CD14-positive monocyte (primary cell): ENCODE results near the gene MAST4. TPM values are rescaled to one million over a fixed set of nuclear protein-coding genes. Genes with fewer than 3 reads are reported as not detected.
A peak's percentile ranks its signal among the peaks of the same experiment; 100 is the strongest.

Source experiments
- DNase-seq, 3 donors: peaks; one replicate each; pipeline ENCODE4 v3.0.0-alpha.2; 2011 to 2022
- H2AFZ ChIP-seq: 2 replicates; pipeline ENCODE4 v1.6.0; 2012; ENCODE audit warnings: mild to moderate bottlenecking, low read depth, low read length, inconsistent platforms; ENCODE audit not compliant: insufficient read depth, poor library complexity, severe bottlenecking
- H3K27ac ChIP-seq, 2 donors: 1 replicate in 1 of 2; 2 replicates in 1 of 2; pipeline ENCODE4 v1.5.1; 2012 to 2013; ENCODE audit warnings: low read length in 2 of 2, control low read depth in 1 of 2, inconsistent platforms in 1 of 2, low read depth in 1 of 2, mild to moderate bottlenecking in 1 of 2
- H3K27me3 ChIP-seq, 2 donors: one replicate each; pipeline versions ENCODE4 v1.6.0 to v1.6.1; 2011 to 2013; ENCODE audit warnings: low read length in 2 of 2; ENCODE audit not compliant: control insufficient read depth in 2 of 2, insufficient read depth in 2 of 2
- H3K36me3 ChIP-seq, 2 donors: replicated peaks in 1 of 2; 1 replicate in 1 of 2; 2 replicates in 1 of 2; pipeline versions ENCODE4 v1.5.1 to v1.6.1; 2012 to 2013; ENCODE audit warnings: low read length in 2 of 2, control low read depth in 1 of 2, inconsistent platforms in 1 of 2, mild to moderate bottlenecking in 1 of 2; ENCODE audit not compliant: insufficient read depth in 2 of 2, control insufficient read depth in 1 of 2
- H3K4me1 ChIP-seq, 2 donors: 1 replicate in 1 of 2; 2 replicates in 1 of 2; pipeline versions ENCODE4 v1.5.1 to v1.6.1; 2012 to 2013; ENCODE audit warnings: low read length in 2 of 2, control low read depth in 1 of 2, inconsistent platforms in 1 of 2, mild to moderate bottlenecking in 1 of 2, moderate library complexity in 1 of 2; ENCODE audit not compliant: insufficient read depth in 2 of 2, control insufficient read depth in 1 of 2
- H3K4me2 ChIP-seq: replicated peaks from 2 replicates; pipeline ENCODE3; 2012; ENCODE audit warnings: low read length, moderate library complexity, mild to moderate bottlenecking; ENCODE audit not compliant: poor library complexity, severe bottlenecking; ENCODE audit errors: extremely low read depth
- H3K4me3 ChIP-seq, 3 experiments: fragments of 200-600 bp in 1 of 3; sonication (generic) in 1 of 3; replicated peaks in 1 of 3; 1 replicate in 2 of 3; 2 replicates in 1 of 3; pipeline ENCODE4 v1.5.1; 2011 to 2013; ENCODE audit warnings: low read length in 3 of 3, mild to moderate bottlenecking in 3 of 3, control low read depth in 2 of 3, low read depth in 2 of 3, inconsistent platforms in 1 of 3, moderate library complexity in 1 of 3
- H3K79me2 ChIP-seq: 2 replicates; pipeline ENCODE4 v1.6.0; 2012; ENCODE audit warnings: mild to moderate bottlenecking, control low read depth, inconsistent platforms, low read length, moderate library complexity; ENCODE audit not compliant: insufficient read depth
- H3K9ac ChIP-seq: 2 replicates; pipeline ENCODE4 v1.6.0; 2017; ENCODE audit warnings: low read length, mild to moderate bottlenecking; ENCODE audit not compliant: insufficient read depth, poor library complexity, severe bottlenecking
- H3K9me3 ChIP-seq, 2 donors: replicated peaks in 1 of 2; 1 replicate in 1 of 2; 2 replicates in 1 of 2; pipeline versions ENCODE4 v1.5.1 to v1.6.1; 2012 to 2013; ENCODE audit warnings: low read length in 2 of 2, control low read depth in 1 of 2; ENCODE audit not compliant: control insufficient read depth in 1 of 2, insufficient read depth in 1 of 2
- H4K20me1 ChIP-seq: 2 replicates; pipeline ENCODE4 v1.6.0; 2012; ENCODE audit warnings: mild to moderate bottlenecking, low read length, control low read depth, moderate library complexity; ENCODE audit not compliant: insufficient read depth
- H3K27ac Mint-ChIP-seq, 7 donors: one replicate each; pipeline ENCODE4 v1.8.0; 2020; ENCODE audit warnings: mild to moderate bottlenecking in 7 of 7, mixed read lengths in 7 of 7, moderate library complexity in 6 of 7, inconsistent platforms in 2 of 7
- H3K27me3 Mint-ChIP-seq, 3 donors: one replicate each; pipeline ENCODE4 v1.8.0; 2021 to 2022; ENCODE audit warnings: low read depth in 3 of 3, mild to moderate bottlenecking in 3 of 3, mixed read lengths in 3 of 3, moderate library complexity in 3 of 3, inconsistent platforms in 1 of 3
- H3K36me3 Mint-ChIP-seq, 2 donors: one replicate each; pipeline ENCODE4 v1.8.0; 2020; ENCODE audit warnings: mixed read lengths in 2 of 2, inconsistent platforms in 1 of 2, mild to moderate bottlenecking in 1 of 2
- H3K4me1 Mint-ChIP-seq: one replicate; pipeline ENCODE4 v1.8.0; 2020; ENCODE audit warnings: mild to moderate bottlenecking, mixed read lengths
- H3K4me3 Mint-ChIP-seq, 2 donors: one replicate each; pipeline ENCODE4 v1.8.0; 2020; ENCODE audit warnings: mild to moderate bottlenecking in 2 of 2, mixed read lengths in 2 of 2, moderate library complexity in 1 of 2
- H3K9me3 Mint-ChIP-seq, 7 donors: one replicate each; pipeline ENCODE4 v1.8.0; 2020 to 2022; ENCODE audit warnings: mixed read lengths in 7 of 7, mild to moderate bottlenecking in 6 of 7, moderate library complexity in 6 of 7, inconsistent platforms in 2 of 7
- CTCF ChIP-seq: fragments of 200-600 bp; IDR thresholded peaks from one replicate; pipeline ENCODE4 v1.8.0; 2022; ENCODE audit warnings: antibody characterized with exemption, mild to moderate bottlenecking
- WGBS: methylation state at CpG from one replicate; pipeline ENCODE4 v1.1.5; 2013; ENCODE audit warnings: missing lambda C conversion rate; ENCODE audit not compliant: insufficient coverage; 5-methylcytosine and 5-hydroxymethylcytosine counted together
- intact Hi-C, 2 donors: fragments of 100-400 bp; cut with micrococcal nuclease; formaldehyde crosslinking; loops; one replicate each; pipeline versions ENCODE4 v1.15.0 to v1.15.1; 2023
- polyA plus RNA-seq, 3 donors: library from polyadenylated mRNA; depleted of rRNA in 1 of 3; unstranded in 2 of 3; stranded (reverse) in 1 of 3; fragments of 300-500 nt in 2 of 3; fragments of >200 nt in 1 of 3; fragmentation: Illumina TruSeq in 2 of 3; gene quantifications; 1 replicate in 2 of 3; 2 replicates in 1 of 3; pipeline ENCODE4 v1.2.3, GENCODE V29; 2012 to 2021

MAST4 gene
- polyA plus RNA-seq, 3 donors: 0.03 to 0.24 TPM; not detected in 1

GRCh38 chr5:67204821-67205220 lies 608.6 kb downstream of the MAST4 start:
- Histone ChIP-seq H3K79me2 (no peaks in the 10 kb centered on the region), H3K4me2 (no peak overlapping the region), H3K9ac (no peak overlapping the region), H3K27ac (no peak overlapping the region), H3K27me3 (no peaks in the 10 kb centered on the region), H4K20me1 (no peaks in the 10 kb centered on the region), H3K4me3 (no peak overlapping the region), H3K36me3 (no peaks in the 10 kb centered on the region), H2AFZ (no peak overlapping the region), H3K4me1 (peaks cover 70 to 79% of the 10 kb centered on the region in 2 donors), H3K9me3 (no peaks in the 10 kb centered on the region)
- peaks cover 74% of the 10 kb centered on the region for H3K4me1 Mint-ChIP-seq
- no peaks in the 10 kb centered on the region for H3K36me3 Mint-ChIP-seq
- peaks cover 0 to 7% (median 5%) of the 10 kb centered on the region in 3 donors for H3K27me3 Mint-ChIP-seq
- H3K9me3 Mint-ChIP-seq: peaks cover 0 to 2% (median 0%) of the 10 kb centered on the region in 7 donors
- intact Hi-C loops: loop anchor here in 1 of 2 donors (5.0 kb wide), 1 partner anchor 38 kb away; no protein-coding TSS in a partner anchor
- no peak overlapping the region for H3K4me3 Mint-ChIP-seq
- no peak for TF ChIP-seq CTCF
- DNase-seq: no peak
- no CpG with 5 or more reads among the region's 5 CpGs for WGBS
- peak overlapping the region in 3 of 7 donors; percentile 56 to 82 (median 73) for H3K27ac Mint-ChIP-seq

GRCh38 chr5:67205981-67206380 lies 609.8 kb downstream of the MAST4 start:
- no peak overlapping the region for H3K9ac ChIP-seq
- Mint-ChIP-seq H3K36me3 (no peaks in the 10 kb centered on the region), H3K9me3 (peaks cover 0 to 2% (median 0%) of the 10 kb centered on the region in 7 donors), H3K4me1 (peaks cover 68% of the 10 kb centered on the region), H3K27ac (peak overlapping the region; percentile 85 to 92 (median 89)), H3K4me3 (peak overlapping the region in 1 of 2 donors; percentile 39), H3K27me3 (peaks cover 0 to 7% (median 4%) of the 10 kb centered on the region in 3 donors)
- no peaks in the 10 kb centered on the region for H3K27me3 ChIP-seq
- H3K9me3 ChIP-seq: no peaks in the 10 kb centered on the region
- peaks cover 67 to 72% of the 10 kb centered on the region in 2 donors for H3K4me1 ChIP-seq
- peak overlapping the region in 1 of 3 experiments; percentile 52 for H3K4me3 ChIP-seq
- H3K79me2 ChIP-seq: no peaks in the 10 kb centered on the region
- no peaks in the 10 kb centered on the region for H4K20me1 ChIP-seq
- H3K27ac ChIP-seq: peak overlapping the region; percentile 68 to 73
- DNase-seq: no peak
- no peak overlapping the region for H2AFZ ChIP-seq
- 64% methylated on average over 1 of the region's 3 CpGs for WGBS
- peak overlapping the region; percentile 57 for H3K4me2 ChIP-seq
- intact Hi-C loops: loop anchor here in 1 of 2 donors (5.0 kb wide), 1 partner anchor 39 kb away; no protein-coding TSS in a partner anchor
- no peaks in the 10 kb centered on the region for H3K36me3 ChIP-seq
- TF ChIP-seq CTCF: no peak
